MG63 (cell line): ENCODE results near the gene LHPP. TPM values are rescaled to one million over a fixed set of nuclear protein-coding genes. Genes with fewer than 3 reads are reported as not detected.

Source experiments
- DNase-seq: peaks from one replicate; pipeline ENCODE4 v3.0.0-alpha.2; 2020
- H3K27me3 ChIP-seq: fragments of 250-450 bp; sonication (Bioruptor Pico); 2 replicates; pipeline ENCODE4 v1.5.1; 2020; ENCODE audit warnings: mild to moderate bottlenecking, moderate library complexity
- H3K36me3 ChIP-seq: fragments of 250-450 bp; sonication (Bioruptor Pico); 2 replicates; pipeline ENCODE4 v1.5.1; 2020; ENCODE audit warnings: mild to moderate bottlenecking, moderate library complexity
- H3K4me3 ChIP-seq: fragments of 250-450 bp; sonication (Bioruptor Pico); 2 replicates; pipeline ENCODE4 v1.5.1; 2020; ENCODE audit warnings: mild to moderate bottlenecking, moderate library complexity
- H3K9me3 ChIP-seq: fragments of 250-450 bp; sonication (Bioruptor Pico); 2 replicates; pipeline ENCODE4 v1.5.1; 2020; ENCODE audit warnings: mild to moderate bottlenecking, moderate library complexity
- total RNA-seq: library from RNA; depleted of rRNA; stranded (reverse); fragments of >200 nt; shearing (Covaris generic); gene quantifications from 2 replicates; pipeline ENCODE4 v1.2.3, GENCODE V29; 2014; ENCODE audit warnings: low replicate concordance

LHPP gene
- total RNA-seq, 1 experiment from 2014 or later, result 17.0 TPM

GRCh38 chr10:124464028-124464965 lies 2.7 kb downstream of the LHPP start:
- Histone ChIP-seq H3K4me3 (no peak overlapping the region), H3K36me3 (no peaks in the 10 kb centered on the region), H3K9me3 (no peaks in the 10 kb centered on the region), H3K27me3 (no peaks in the 10 kb centered on the region)
- no peak for DNase-seq

- no peak for DNase-seq
- Histone ChIP-seq H3K36me3 (no peaks in the 10 kb centered on the region), H3K27me3 (no peaks in the 10 kb centered on the region), H3K9me3 (no peaks in the 10 kb centered on the region), H3K4me3 (no peak overlapping the region)
These were observed 3.6 kb downstream of the LHPP start for GRCh38 chr10:124465003-124465776.

- Histone ChIP-seq H3K4me3 (no peak overlapping the region), H3K36me3 (no peaks in the 10 kb centered on the region), H3K9me3 (no peaks in the 10 kb centered on the region), H3K27me3 (no peaks in the 10 kb centered on the region)
- DNase-seq, result no peak
These were observed 4.3 kb downstream of the LHPP start for GRCh38 chr10:124465777-124466488.

GRCh38 chr10:124467165-124467564 lies 5.5 kb downstream of the LHPP start:
- DNase-seq, result no peak
- no peaks in the 10 kb centered on the region for H3K9me3 ChIP-seq

GRCh38 chr10:124468624-124469023 lies 7.0 kb downstream of the LHPP start:
- no peaks in the 10 kb centered on the region for H3K36me3 ChIP-seq
- H3K9me3 ChIP-seq, result no peaks in the 10 kb centered on the region
- H3K4me3 ChIP-seq, result no peak overlapping the region
- DNase-seq, result no peak
- no peaks in the 10 kb centered on the region for H3K27me3 ChIP-seq

More at GRCh38 chr10:124467165-124467564, 5.5 kb downstream of the LHPP start:
- Histone ChIP-seq H3K27me3 (no peaks in the 10 kb centered on the region), H3K36me3 (no peaks in the 10 kb centered on the region), H3K4me3 (no peak overlapping the region)

- Histone ChIP-seq H3K4me3 (no peak overlapping the region), H3K9me3 (no peaks in the 10 kb centered on the region), H3K36me3 (no peaks in the 10 kb centered on the region), H3K27me3 (no peaks in the 10 kb centered on the region)
- DNase-seq, result no peak
These were observed 8.4 kb downstream of the LHPP start for GRCh38 chr10:124469956-124470484.

GRCh38 chr10:124470544-124471434 lies 9.2 kb downstream of the LHPP start:
- no peaks in the 10 kb centered on the region for H3K27me3 ChIP-seq
- H3K9me3 ChIP-seq, result no peaks in the 10 kb centered on the region
- DNase-seq, result no peak
- no peaks in the 10 kb centered on the region for H3K36me3 ChIP-seq
- no peak overlapping the region for H3K4me3 ChIP-seq

- H3K9me3 ChIP-seq, result no peaks in the 10 kb centered on the region
- H3K36me3 ChIP-seq, result no peaks in the 10 kb centered on the region
- DNase-seq, result no peak
- H3K4me3 ChIP-seq, result no peak overlapping the region
- no peaks in the 10 kb centered on the region for H3K27me3 ChIP-seq
These were observed 10.4 kb downstream of the LHPP start for GRCh38 chr10:124472071-124472470.

GRCh38 chr10:124473070-124473469 lies 11.4 kb downstream of the LHPP start:
- Histone ChIP-seq H3K27me3 (no peaks in the 10 kb centered on the region), H3K36me3 (no peaks in the 10 kb centered on the region), H3K4me3 (no peak overlapping the region), H3K9me3 (no peaks in the 10 kb centered on the region)
- DNase-seq, result no peak

- no peaks in the 10 kb centered on the region for H3K27me3 ChIP-seq
- no peak overlapping the region for H3K4me3 ChIP-seq
- H3K9me3 ChIP-seq, result no peaks in the 10 kb centered on the region
- no peak for DNase-seq
- H3K36me3 ChIP-seq, result no peaks in the 10 kb centered on the region
These were observed 13.0 kb downstream of the LHPP start for GRCh38 chr10:124474514-124475070.

- Histone ChIP-seq H3K4me3 (no peak overlapping the region), H3K9me3 (no peaks in the 10 kb centered on the region), H3K27me3 (no peaks in the 10 kb centered on the region), H3K36me3 (no peaks in the 10 kb centered on the region)
- DNase-seq, result no peak
These were observed 14.6 kb downstream of the LHPP start for GRCh38 chr10:124476043-124476725.

GRCh38 chr10:124477614-124478363 lies 16.2 kb downstream of the LHPP start:
- DNase-seq, result no peak
- no peaks in the 10 kb centered on the region for H3K27me3 ChIP-seq
- H3K9me3 ChIP-seq, result no peaks in the 10 kb centered on the region
- no peak overlapping the region for H3K4me3 ChIP-seq
- H3K36me3 ChIP-seq, result no peaks in the 10 kb centered on the region

- no peak overlapping the region for H3K4me3 ChIP-seq
- H3K27me3 ChIP-seq, result no peaks in the 10 kb centered on the region
- H3K9me3 ChIP-seq, result no peaks in the 10 kb centered on the region
- DNase-seq, result no peak
- no peaks in the 10 kb centered on the region for H3K36me3 ChIP-seq
These were observed 16.9 kb downstream of the LHPP start for GRCh38 chr10:124478515-124478914.

- H3K27me3 ChIP-seq, result no peaks in the 10 kb centered on the region
- no peaks in the 10 kb centered on the region for H3K36me3 ChIP-seq
- no peak overlapping the region for H3K4me3 ChIP-seq
- no peaks in the 10 kb centered on the region for H3K9me3 ChIP-seq
- no peak for DNase-seq
These were observed 19.2 kb downstream of the LHPP start for GRCh38 chr10:124480860-124481259.
